Retinal pigment epithelial cell (primary cell): ENCODE results near the gene SYCP1.
"Not testable (repeated sequence)": the region's sequence is repeated elsewhere in the genome, so short reads cannot be mapped to it uniquely, and the experiment has no call there.

ENCODE experiments used
- DNase-seq: peaks from one replicate; pipeline ENCODE4 v3.0.0-alpha.2; 2010; ENCODE audit warnings: low read depth
- H3K4me3 ChIP-seq: 2 replicates; pipeline ENCODE4 v1.5.1; 2011; ENCODE audit warnings: mild to moderate bottlenecking, low read length, control low read depth, moderate library complexity
- TF ChIP-seq, protein P1 (sequence below): conservative IDR thresholded peaks from 2 replicates; pipeline ENCODE4 v1.5.1; 2011; ENCODE audit warnings: low read depth, low read length, control low read depth, inconsistent platforms

SYCP1 gene

DNA sequence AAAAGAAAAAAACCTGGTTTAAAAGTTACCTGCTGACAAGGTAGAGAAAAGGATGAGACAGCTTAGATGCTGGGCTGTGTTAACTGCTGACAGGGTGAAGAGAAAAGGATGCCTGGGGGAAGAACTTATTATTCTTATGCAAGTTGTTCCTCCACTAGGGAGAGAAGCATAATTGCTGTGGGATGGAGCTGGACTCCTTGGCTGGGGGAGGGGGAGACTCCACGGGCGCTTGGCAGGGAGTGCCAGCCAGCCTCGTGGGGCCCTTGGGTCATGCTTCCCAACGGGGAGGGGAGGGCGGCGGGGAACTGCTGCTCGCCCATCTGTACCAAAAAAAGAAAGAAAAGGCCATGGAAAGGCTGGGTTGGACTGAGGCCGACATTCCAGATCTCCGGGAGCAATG, 47.2 kb downstream of the SYCP1 start:
- H3K4me3 ChIP-seq = peak overlapping the region; percentile 18
- DNase-seq = no peak
- TF ChIP-seq, protein P1, sequence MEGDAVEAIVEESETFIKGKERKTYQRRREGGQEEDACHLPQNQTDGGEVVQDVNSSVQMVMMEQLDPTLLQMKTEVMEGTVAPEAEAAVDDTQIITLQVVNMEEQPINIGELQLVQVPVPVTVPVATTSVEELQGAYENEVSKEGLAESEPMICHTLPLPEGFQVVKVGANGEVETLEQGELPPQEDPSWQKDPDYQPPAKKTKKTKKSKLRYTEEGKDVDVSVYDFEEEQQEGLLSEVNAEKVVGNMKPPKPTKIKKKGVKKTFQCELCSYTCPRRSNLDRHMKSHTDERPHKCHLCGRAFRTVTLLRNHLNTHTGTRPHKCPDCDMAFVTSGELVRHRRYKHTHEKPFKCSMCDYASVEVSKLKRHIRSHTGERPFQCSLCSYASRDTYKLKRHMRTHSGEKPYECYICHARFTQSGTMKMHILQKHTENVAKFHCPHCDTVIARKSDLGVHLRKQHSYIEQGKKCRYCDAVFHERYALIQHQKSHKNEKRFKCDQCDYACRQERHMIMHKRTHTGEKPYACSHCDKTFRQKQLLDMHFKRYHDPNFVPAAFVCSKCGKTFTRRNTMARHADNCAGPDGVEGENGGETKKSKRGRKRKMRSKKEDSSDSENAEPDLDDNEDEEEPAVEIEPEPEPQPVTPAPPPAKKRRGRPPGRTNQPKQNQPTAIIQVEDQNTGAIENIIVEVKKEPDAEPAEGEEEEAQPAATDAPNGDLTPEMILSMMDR = no peak

DNA sequence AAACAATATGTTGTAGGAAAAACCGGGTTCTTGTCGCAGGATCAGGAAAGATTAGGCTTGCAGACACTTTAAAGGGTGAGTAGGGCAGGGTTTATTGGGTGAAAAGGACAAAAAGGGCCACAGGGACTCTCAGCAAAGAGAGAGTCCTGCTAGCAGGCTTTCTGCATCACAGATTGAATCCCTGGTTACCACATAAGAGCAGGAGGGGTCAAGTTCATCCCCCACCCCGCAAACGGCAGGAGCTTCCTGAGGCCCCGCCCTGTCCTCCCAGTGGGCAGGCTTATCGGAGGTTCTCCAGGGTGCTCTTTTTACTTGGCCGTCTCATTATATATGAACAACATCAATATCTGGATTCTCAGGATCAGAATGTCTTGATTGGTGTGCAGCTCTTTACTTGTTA, 47.7 kb downstream of the SYCP1 start:
- TF ChIP-seq, protein P1 = no peak
- peak overlapping the region; percentile 18 for H3K4me3 ChIP-seq
- no peak for DNase-seq

DNA sequence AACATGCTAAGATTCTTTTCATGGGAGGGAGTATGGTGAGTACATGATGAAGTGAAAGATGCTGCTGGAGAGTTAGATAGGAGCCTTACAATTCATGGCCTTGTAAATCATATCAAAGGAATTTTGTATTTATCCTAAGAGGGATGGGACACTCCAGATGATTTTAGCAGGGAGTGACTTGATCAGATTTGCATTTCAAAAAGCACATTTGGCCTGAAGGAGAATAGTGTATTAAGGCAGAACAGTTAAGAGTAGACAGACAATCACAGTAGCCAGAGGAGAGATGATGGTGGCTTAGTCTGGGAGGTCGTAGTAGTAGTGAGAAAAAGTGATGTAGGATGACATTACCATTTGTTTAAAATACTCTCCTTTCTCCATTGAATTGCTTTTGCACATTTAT, 48.8 kb downstream of the SYCP1 start:
- no peak overlapping the region for H3K4me3 ChIP-seq
- no peak for DNase-seq
- TF ChIP-seq, protein P1 = no peak

DNA sequence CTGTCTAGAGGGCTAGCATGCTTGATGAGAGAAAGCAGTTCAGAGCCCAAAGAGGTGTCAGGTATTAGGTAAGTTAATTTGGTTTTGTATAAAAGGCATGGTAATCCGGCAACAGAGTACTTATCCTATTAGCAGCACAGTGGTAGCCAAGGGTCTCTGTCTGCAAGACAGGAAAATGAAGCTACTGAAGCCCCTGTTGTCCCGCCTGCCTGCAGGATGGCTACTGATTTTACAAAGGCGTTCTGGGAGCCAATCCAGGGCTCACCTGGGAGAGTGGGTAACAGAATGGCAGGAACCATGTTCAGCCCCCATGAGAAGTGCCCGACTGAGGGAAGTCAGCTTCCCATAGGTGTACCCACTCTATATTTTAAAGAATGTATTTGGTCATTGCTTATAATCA, 61.1 kb downstream of the SYCP1 start:
- not testable (repeated sequence) for DNase-seq, H3K4me3 ChIP-seq

DNA sequence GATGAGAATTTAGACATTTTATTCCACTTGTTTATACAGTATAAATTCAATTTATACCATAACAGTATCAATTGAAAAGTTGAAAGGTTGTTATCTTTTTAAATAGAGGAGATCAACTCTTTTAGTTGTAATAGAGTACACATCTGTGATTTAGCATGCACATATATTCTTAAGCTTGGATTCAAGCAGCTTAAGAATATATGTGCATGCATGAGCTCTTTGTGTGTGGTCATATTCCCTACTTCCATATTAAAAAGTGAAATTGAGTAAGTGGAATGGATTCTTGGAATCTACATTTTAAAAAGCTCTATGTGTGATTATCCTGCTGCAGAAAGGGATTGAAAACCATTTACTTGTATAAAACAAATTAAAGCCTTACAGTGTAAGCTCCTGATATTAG, 71.9 kb downstream of the SYCP1 start:
- TF ChIP-seq, protein P1 = no peak
- no peak for DNase-seq
- no peak overlapping the region for H3K4me3 ChIP-seq

DNA sequence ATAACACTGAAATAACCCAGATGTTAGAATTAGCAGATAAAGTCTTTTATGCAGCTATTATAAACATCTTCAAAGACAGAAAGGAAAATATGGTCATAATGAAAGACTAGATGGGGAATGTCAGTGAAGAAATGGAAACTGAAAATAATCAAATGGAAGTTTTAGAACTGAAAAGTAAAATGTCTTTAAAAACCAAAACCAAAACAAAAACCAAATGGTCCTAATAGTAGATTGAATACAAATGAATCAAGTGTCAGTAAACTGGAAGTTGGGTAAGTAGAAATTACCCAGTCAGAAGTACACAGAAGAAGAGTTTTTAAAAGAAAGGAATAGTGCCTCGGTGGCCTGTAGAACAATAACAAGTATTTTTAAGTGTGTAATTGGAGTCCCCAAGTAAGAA, 72.7 kb downstream of the SYCP1 start:
- DNase-seq = no peak
- TF ChIP-seq, protein P1 = no peak
- H3K4me3 ChIP-seq = no peak overlapping the region

DNA sequence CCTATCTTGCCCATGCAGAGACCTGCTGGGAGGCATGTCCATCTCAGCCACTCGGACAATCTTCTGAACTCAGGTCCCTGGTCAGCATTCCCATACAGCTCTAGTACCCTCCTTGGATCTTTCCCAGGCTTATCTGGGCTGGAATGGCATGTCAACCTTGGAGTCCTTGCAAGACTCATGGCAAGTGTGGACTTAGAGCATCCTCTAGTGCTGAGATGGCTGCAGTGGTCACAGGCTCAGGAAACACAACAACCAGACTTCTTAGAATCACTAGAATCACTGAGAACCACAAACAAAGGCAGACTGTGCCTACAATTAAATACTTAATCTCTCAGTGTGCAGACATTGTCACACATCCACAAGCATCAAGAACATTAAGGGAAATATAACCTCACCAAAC, 101.9 kb downstream of the SYCP1 start:
- TF ChIP-seq, protein P1 = peak; percentile 60
- DNase-seq = no peak
- no peak overlapping the region for H3K4me3 ChIP-seq

DNA sequence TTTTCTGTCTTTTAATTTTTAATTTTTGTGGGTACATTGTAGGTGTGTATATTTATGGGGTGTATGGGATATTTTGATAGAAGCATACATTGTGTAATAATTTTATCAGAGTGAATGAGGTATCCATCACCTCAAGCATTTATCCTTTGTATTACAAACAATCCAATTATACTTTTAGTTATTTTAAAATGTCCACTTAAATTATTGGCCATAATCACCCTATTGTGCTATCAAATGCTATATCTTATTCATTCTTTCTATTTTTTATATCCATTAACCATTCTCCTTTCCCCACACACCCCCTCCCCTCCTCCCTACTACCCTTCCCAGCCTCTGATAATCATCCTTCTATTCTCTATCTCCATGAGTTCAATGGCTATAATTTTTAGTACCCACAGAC, 104.8 kb downstream of the SYCP1 start:
- no peak for DNase-seq
- TF ChIP-seq, protein P1 = no peak
- no peak overlapping the region for H3K4me3 ChIP-seq
